ENCODE measurements around the gene OBSL1.
A peak's percentile ranks its signal among the peaks of the same experiment; 100 is the strongest.

Gene OBSL1

DNA sequence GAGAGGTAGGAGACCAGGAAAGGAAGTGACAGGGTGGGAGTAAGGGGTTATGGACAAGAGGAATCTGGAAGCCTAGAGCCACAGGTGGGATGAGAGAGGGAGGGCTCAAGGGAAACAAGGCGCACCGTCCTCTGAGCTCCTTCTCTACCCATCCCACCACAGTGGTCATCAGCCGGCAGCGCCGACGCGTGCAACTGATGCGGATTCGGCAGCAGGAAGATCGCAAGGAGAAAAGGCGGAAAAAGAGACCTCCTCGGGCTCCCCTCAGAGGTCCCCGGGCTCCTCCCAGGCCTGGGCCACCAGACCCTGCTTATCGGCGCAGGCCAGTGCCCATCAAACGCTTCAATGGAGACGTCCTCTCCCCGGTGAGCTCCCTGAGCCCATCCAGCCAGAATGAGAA is 22.3 kb downstream of the OBSL1 start:
- DNase-seq, result no peak

DNA sequence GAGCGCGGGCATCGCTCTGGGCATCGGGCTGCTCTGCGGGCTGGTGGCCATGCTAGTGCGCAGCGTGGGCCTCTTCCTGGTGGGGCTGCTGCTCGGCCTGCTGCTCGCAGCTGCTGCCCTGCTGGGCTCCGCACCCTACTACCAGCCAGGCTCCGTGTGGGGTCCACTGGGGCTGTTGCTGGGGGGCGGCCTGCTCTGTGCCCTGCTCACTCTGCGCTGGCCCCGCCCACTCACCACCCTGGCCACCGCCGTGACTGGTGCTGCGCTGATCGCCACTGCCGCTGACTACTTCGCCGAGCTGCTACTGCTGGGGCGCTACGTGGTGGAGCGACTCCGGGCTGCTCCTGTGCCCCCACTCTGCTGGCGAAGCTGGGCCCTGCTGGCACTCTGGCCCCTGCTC is 23.7 kb downstream of the OBSL1 start:
- no peak for DNase-seq

- DNase-seq, result no peak
These were observed 25.4 kb downstream of the OBSL1 start for GRCh38 chr2:219545943-219546352.

- no peak for DNase-seq
These were observed 25.9 kb downstream of the OBSL1 start for GRCh38 chr2:219545295-219545942.

- DNase-seq, result no peak
These were observed 26.8 kb downstream of the OBSL1 start for GRCh38 chr2:219544567-219544966.

GRCh38 chr2:219543596-219544358 is 27.6 kb downstream of the OBSL1 start, which contains the start of the genes CHPF and TMEM198:
CHPF (minus strand) TSS chr2:219543809; CDS start chr2:219543538, 271 bp downstream.
TMEM198 (plus strand) TSS chr2:219544028; CDS start chr2:219544728, 700 bp downstream.
- peak; percentile 92 for DNase-seq

GRCh38 chr2:219542931-219543595 is 28.3 kb downstream of the OBSL1 start:
- DNase-seq, result no peak

DNA sequence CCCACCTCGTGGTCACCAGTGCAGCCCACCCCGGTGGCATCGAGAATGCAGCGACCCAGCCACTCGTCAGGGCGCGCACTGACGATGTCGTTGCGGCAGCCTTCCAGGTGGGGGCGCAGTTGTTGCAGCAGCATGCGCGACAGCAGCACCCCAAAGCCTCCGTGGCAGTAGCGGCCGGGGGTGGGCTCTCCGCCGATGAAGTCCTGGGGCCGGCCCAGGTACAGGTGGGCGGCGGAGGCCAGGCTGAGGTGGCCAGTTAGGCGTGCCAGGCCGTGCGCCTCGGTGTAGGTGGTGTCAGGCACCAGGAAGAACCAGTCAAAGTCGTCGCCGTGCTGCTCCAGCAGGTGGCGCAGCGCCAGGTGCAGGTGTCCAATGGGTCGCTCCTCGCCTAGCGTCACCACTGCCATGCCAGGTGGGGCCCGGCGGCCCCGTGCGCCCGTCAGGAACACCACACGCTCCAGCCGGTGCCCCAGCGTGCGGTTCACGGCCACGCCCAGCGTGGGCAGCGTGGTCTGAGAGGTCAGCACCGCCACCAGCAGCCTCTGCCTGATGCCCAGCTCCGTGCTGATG is 29.6 kb downstream of the OBSL1 start:
- DNase-seq, result peak; percentile 87

- DNase-seq, result no peak
These were observed 30.4 kb downstream of the OBSL1 start for GRCh38 chr2:219540784-219541504.

GRCh38 chr2:219539926-219540678 is 31.2 kb downstream of the OBSL1 start:
- no peak for DNase-seq

DNA sequence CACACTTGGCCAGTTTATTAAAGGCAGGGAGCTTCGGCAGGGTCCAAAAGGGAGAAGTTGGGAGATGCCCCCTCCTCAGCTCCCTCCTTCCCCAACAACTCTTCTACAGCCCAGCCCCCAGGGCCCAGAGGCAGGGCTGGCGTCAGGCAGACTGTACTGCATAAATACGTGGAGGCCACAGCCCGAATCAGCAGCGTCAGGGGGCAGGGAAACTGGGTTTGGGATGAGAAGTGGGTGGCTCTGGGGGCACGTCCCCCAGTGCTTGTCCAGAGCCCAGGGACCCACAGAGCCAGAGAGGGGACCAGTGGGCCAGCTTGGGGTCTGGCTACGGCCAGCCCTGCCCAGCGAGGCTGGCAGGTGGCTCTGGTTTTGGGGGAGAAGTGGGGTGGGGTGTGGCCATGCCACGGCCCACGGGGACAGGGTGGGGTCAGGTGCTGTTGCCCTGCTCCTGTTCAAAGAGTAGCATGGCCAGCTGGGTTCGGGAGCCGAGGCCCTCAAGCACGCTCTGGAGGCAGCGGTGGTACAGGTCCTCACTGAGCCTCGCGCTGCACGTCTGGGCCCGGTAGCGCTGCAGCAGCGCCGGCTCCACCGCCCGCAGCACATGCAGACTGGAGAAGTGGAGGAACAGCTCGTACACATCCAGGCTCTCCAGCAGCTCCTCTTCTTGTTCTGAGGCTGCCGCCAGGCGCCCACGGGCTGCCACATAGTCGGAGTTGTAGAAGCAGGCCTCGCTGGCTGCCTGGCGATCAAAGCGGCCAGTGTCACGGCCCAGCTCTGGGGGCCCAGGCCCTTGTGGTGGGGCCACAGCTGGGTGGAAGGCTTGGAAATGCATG is 32.2 kb downstream of the OBSL1 start:
- DNase-seq, result no peak

DNA sequence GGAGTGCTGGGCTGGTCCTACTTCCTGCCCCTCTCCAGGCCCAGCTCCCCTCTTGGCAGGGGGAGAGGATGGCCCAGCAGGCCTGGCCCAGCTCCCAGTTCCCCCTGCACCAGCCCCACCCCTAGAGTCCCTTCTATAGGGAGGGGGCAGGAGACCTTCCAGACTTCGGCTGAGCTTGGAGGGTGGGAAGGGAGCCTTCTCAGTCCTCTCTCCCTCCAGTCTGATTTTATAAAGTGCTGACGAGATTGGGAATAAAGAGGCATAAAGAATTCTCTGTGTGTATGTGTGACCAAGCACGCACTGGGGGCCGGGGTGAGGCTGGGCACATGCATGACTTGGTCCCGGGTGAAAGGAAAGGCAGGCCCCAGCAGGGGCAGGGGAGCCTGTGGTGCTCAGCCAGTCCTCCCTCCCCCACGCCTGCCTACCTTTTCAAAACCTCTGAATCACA is 32.8 kb downstream of the OBSL1 start:
- no peak for DNase-seq

DNA sequence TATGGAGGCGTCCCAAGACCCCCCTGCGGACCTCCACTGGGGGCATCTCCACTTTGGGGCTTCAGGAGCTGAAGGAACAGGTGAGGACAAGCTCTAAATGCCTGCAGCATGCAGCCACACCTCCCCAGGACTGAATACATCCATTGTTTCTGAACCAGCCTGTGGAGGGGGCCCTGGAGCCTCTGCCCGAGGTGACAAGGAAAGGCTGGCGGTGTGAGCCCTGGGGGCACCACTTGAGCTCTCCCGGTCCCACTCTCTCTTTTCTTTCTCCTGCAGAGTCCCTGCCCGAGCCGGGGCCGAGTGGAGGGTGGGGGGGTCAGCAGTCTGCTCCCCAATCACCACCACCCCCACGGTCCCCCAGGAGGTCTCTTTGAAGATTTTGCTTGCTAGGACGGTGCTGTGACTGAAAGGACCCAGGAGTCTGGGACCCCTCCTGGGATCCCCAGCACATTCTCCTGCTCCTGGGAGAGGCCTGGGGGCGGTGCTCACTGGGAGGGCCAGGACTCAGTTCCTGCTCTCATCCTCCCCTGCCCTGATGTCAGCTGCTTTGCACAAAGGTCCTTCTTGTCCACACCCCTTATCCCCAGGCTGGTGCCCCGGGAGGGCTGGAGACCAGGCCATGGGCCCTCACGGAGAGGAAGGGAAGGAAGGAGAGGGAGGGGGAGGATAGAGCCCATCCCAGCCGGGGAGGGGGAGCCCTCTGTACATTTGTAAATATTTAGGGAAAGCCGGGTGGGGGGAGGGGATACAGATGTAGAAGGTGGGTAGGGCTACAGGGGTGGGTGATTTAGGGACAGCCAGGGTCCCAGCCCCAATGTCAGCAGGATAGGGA is 33.5 kb downstream of the OBSL1 start:
- no peak for DNase-seq

DNA sequence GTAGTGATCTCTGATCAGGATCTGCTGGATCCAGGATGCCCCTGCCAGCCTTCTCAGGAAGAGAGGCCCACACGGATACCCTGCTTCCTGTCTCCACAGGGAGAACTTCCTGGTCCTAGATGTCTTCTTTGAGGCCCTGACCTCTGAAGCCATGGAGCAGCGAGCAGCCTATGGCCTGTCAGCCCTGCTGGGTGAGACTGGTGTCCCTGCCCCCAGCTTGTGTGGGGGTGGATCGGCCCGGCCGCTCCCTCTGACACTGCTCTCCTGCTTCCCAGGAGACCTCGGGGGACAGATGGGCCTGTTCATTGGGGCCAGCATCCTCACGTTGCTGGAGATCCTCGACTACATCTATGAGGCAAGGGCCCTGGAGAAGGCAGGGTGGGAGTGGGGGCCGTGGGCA is 34.4 kb downstream of the OBSL1 start:
- DNase-seq, result no peak

DNA sequence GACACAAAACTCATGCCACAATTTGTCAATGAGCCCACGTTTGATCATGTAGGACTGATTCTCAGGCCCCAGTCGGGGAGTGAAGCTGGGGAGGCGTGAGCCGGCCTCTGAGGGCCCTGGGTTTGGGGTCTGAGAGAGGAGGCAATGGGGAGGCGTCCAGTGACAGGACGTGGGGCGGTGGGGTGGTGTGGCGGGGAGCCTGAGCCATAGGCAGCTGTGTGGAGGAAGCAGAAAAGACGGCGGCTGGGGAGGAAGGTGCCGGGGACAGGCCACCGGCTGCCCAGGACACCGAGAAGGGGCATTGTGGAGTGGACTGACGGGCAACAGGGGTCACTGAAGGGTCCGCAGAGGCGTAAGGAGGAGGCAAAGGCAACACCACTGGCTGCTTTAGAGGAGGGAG is 34.9 kb downstream of the OBSL1 start:
- DNase-seq, result no peak

GRCh38 chr2:219533930-219534661 is 37.2 kb downstream of the OBSL1 start:
- no peak for DNase-seq

GRCh38 chr2:219532378-219532649 is 39.0 kb downstream of the OBSL1 start:
- DNase-seq, result no peak

GRCh38 chr2:219531639-219532377 is 39.5 kb downstream of the OBSL1 start:
- DNase-seq, result no peak
